ENCODE data around the gene C17orf67.

DNA sequence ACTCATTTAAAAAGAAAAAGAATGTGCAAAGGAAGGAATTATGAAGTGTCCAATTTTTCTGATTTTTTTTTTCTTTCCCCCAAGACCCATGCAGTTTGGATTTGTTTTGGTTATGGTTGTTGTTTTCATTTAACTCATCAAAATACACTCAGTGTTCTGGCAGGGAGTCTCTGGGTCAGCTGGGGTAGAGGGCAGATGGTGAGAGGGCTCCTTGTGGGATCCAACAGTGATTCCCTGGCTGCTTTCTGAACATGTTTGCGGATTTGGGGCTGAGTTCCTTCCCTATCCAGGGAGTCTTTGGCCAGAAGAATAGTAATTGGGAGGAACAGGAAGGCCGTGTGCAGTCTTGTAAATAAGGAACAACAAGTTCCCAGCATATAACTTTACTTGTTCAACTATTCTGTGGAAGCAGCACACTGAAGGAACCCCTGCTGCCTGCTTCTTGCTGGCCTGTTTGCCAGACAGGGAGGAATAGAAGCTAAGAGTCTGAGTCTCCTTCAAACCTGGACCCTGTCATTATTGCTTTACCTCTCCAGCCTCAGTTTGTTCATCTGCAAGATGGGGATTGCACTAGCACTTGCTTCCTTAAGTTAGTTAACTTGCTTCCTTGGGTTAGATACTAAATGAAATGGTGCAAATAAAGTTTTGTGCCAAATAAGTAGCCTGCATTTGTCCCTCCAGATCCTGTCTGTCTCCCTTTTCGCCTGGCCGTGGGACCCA lies 32.1 kb downstream of the C17orf67 start:
- TF ChIP-seq EP300 (IDR thresholded peaks at IDR 0.05; ENCODE audit: borderline replicate concordance) (no peak), ZBTB7A (IDR thresholded peaks at IDR 0.05; ENCODE audit: low read depth) (no peak), REST (IDR thresholded peaks at IDR 0.05; ENCODE audit: low read depth) (no peak), TAF1 (IDR thresholded peaks at IDR 0.05; ENCODE audit: low read depth) (no peak), CREB1 (IDR thresholded peaks at IDR 0.05; ENCODE audit: low read depth) (no peak), YY1 (IDR thresholded peaks at IDR 0.05; ENCODE audit: low read depth) (no peak), CEBPB (IDR thresholded peaks at IDR 0.05) (no peak), TCF12 (IDR thresholded peaks at IDR 0.05; ENCODE audit: low read depth) (no peak), RAD21 (IDR thresholded peaks at IDR 0.05; ENCODE audit: low read depth) (no peak)
- TF ChIP-seq, protein P1, sequence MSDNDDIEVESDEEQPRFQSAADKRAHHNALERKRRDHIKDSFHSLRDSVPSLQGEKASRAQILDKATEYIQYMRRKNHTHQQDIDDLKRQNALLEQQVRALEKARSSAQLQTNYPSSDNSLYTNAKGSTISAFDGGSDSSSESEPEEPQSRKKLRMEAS (IDR thresholded peaks at IDR 0.05): no peak
